Breast epithelium (tissue), 4 donors: ENCODE results near the gene DGKE. TPM values are rescaled to one million over a fixed set of nuclear protein-coding genes. Genes with fewer than 3 reads are reported as not detected.

Experiments
- DNase-seq, 2 donors: peaks; one replicate each; pipeline ENCODE4 v3.0.0-alpha.2; 2019; ENCODE audit warnings: low spot score in 2 of 2
- H3K27ac ChIP-seq, 2 donors: fragments of 200-600 bp; sonication (generic) in 1 of 2; one replicate each; pipeline ENCODE4 v1.5.1; 2016 to 2019; ENCODE audit warnings: mild to moderate bottlenecking in 1 of 2
- H3K27me3 ChIP-seq, 2 donors: fragments of 200-600 bp; sonication (generic) in 1 of 2; one replicate each; pipeline versions ENCODE4 v1.5.1 to v1.6.0; 2017 to 2019; ENCODE audit warnings: control low read depth in 1 of 2, mild to moderate bottlenecking in 1 of 2
- H3K36me3 ChIP-seq: fragments of 200-600 bp; one replicate; pipeline ENCODE4 v1.5.1; 2019
- H3K4me1 ChIP-seq, 2 donors: fragments of 200-600 bp; sonication (generic); one replicate each; pipeline ENCODE4 v1.5.1; 2016 to 2019; ENCODE audit warnings: control low read depth in 1 of 2
- H3K4me3 ChIP-seq, 3 donors: fragments of 200-600 bp; sonication (generic); 1 replicate in 2 of 3; 2 replicates in 1 of 3; pipeline ENCODE4 v1.5.1; 2016 to 2019; ENCODE audit warnings: mild to moderate bottlenecking in 3 of 3, moderate library complexity in 2 of 3
- H3K9me3 ChIP-seq, 2 donors: fragments of 200-600 bp; sonication (generic) in 1 of 2; one replicate each; pipeline ENCODE4 v1.5.1; 2016 to 2019; ENCODE audit warnings: control low read depth in 1 of 2
- POLR2A ChIP-seq: fragments of 450-650 bp; IDR thresholded peaks from one replicate; pipeline ENCODE4 v1.6.1; 2016; ENCODE audit warnings: antibody characterized with exemption, mild to moderate bottlenecking, moderate library complexity
- POLR2AphosphoS5 ChIP-seq, 3 donors: sonication (generic); formaldehyde crosslinking; IDR thresholded peaks; one replicate each; pipeline ENCODE4 v1.6.1; 2017; ENCODE audit warnings: antibody characterized with exemption in 3 of 3
- intact Hi-C: fragments of 100-400 bp; cut with DNase I; formaldehyde crosslinking; loops from one replicate; pipeline ENCODE4 v1.15.1; 2023; ENCODE audit warnings: low total_unique reads
- total RNA-seq, 3 donors: library from RNA; depleted of rRNA; stranded (reverse); fragments of >200 nt; gene quantifications; one replicate each; pipeline ENCODE4 v1.1.0, GENCODE V29; 2016
- TF ChIP-seq, protein P1 (sequence below), 3 donors: fragments of 450-650 bp; IDR thresholded peaks; one replicate each; pipeline ENCODE4 v1.5.1; 2016 to 2017; ENCODE audit warnings: antibody characterized with exemption in 3 of 3, mild to moderate bottlenecking in 3 of 3, moderate library complexity in 3 of 3

Gene DGKE
- total RNA-seq, result 10 to 100 TPM in 2 of 3 donors, 1 to 10 TPM in 1; 7.0 to 13.8 (median 11.9) TPM

DNA sequence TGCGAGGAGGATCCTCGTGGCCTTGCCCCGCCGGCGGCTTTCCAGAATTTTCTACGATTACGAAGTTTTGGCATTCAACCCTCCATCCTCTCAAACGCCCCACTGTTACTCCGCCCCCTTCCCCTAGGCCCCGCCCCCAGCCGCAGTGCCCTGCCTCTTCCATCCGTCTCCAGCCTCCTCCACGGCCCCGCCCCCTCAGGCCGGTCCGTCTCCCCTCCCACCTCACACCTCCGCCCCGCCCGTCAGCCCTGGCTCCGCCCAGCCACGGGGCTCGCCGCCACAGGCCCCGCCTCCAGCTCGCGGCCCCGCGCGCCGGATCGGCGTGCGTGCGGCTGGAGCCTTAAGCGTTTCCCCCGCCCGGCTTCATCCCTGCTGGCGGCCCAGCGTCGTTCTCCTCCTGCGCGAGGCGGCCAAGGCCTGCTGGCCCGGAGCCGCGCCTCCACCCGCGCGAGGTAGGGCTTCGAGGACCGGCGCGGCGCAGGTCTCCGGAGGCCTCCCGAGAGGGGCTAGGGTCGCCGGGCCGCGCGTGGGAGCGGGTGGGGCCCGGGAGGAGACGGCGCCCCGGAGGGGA is at the start of gene DGKE, which contains the start of gene C17orf67:
Gene DGKE, plus strand, starts transcription at position 343 of the 571 bp plus-strand sequence. CDS start 645 bp downstream, outside the sequence.
Gene C17orf67, minus strand, starts transcription at position 112 of the 571 bp plus-strand sequence. CDS start 18,110 bp downstream, outside the sequence.
- intact Hi-C loops, result no loop called here

DNA sequence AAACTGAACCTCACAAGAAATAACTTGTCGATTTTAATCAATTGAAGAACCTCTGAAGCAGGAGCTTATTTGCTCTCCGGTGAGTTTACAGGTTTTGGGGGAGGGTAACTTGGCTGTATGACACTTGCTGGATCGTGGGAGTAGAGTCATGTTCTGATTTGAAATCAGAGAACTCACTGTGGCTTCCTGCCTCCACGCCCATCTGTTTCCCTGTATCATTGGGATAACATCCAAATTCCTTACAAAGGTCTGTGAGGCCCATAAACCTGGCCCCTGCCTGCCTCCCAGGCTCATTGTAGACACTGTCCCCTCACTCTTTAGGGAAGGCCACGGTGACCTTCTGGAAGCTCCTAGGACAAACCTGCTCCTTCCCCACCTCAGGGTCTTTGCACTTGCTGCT is 48.5 kb upstream of the DGKE start:
- intact Hi-C loops, result no loop called here
- no peak overlapping the region for H3K4me3 ChIP-seq
- no peaks in the 10 kb centered on the region for H3K4me1 ChIP-seq
- H3K9me3 ChIP-seq, result no peaks in the 10 kb centered on the region
- no peak overlapping the region for H3K27ac ChIP-seq
- TF ChIP-seq, protein P1, sequence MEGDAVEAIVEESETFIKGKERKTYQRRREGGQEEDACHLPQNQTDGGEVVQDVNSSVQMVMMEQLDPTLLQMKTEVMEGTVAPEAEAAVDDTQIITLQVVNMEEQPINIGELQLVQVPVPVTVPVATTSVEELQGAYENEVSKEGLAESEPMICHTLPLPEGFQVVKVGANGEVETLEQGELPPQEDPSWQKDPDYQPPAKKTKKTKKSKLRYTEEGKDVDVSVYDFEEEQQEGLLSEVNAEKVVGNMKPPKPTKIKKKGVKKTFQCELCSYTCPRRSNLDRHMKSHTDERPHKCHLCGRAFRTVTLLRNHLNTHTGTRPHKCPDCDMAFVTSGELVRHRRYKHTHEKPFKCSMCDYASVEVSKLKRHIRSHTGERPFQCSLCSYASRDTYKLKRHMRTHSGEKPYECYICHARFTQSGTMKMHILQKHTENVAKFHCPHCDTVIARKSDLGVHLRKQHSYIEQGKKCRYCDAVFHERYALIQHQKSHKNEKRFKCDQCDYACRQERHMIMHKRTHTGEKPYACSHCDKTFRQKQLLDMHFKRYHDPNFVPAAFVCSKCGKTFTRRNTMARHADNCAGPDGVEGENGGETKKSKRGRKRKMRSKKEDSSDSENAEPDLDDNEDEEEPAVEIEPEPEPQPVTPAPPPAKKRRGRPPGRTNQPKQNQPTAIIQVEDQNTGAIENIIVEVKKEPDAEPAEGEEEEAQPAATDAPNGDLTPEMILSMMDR (IDR thresholded peaks at IDR 0.05), result no peak
- TF ChIP-seq POLR2A (no peak), POLR2AphosphoS5 (IDR thresholded peaks at IDR 0.05) (no peak)
- H3K27me3 ChIP-seq, result no peaks in the 10 kb centered on the region
- DNase-seq, result no peak
- no peaks in the 10 kb centered on the region for H3K36me3 ChIP-seq

More for the DNA sequence above, at the start of gene DGKE, which contains the start of gene C17orf67:
- no peaks in the 10 kb centered on the region for H3K36me3 ChIP-seq
- DNase-seq, result peak; percentile 96 to 98
- peak within 1 kb of the TSS; percentile 61 to 94 (median 91) for H3K4me3 ChIP-seq
- H3K9me3 ChIP-seq, result no peaks in the 10 kb centered on the region
- H3K4me1 ChIP-seq, result peaks cover 0 to 8% of the 10 kb centered on the region in 2 donors
- H3K27me3 ChIP-seq, result no peaks in the 10 kb centered on the region
- peak within 1 kb of the TSS; percentile 83 for H3K27ac ChIP-seq
- TF ChIP-seq POLR2AphosphoS5 (IDR thresholded peaks at IDR 0.05) (peak; percentile 20 to 47 (median 21)), POLR2A (no peak)
- TF ChIP-seq, protein P1 (IDR thresholded peaks at IDR 0.05), result no peak

DNA sequence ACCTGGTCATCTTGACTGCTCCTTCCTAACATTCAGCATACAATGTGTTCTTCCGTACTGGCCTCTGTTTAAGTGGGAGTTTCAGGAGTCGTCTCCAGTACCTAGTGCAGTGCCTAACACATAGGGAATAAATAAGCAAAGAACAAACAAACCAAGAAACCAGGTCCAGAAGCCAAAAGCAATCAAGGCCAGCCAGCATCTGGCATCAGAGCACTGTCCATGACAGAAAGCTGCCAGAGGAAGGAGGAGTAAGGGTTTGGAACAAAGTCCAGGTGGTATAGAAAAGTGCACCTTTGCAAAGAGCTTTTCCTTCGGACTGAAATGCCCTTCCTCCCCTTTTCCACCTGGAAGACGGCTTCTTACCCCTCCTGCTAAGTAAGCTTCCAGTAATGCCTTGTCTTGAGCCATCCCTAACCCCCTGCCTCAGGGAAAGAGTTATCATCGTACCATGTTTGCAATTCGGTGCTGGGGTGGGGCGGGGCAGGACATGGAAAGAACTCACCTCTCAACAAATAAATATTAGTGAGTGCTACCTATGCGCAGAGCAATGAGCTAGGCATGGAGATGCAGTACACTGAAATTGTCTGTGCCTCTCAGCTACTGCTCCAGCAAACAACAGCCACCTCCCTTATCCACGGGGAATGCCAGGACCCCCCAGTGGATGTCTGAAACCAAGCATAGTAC is 47.8 kb upstream of the DGKE start:
- intact Hi-C loops, result no loop called here
- Histone ChIP-seq H3K4me3 (no peak overlapping the region), H3K27ac (peak overlapping the region in 1 of 2 donors; percentile 33), H3K9me3 (no peaks in the 10 kb centered on the region), H3K36me3 (no peaks in the 10 kb centered on the region), H3K4me1 (no peaks in the 10 kb centered on the region), H3K27me3 (no peaks in the 10 kb centered on the region)
- no peak for DNase-seq
- TF ChIP-seq POLR2A (no peak), POLR2AphosphoS5 (IDR thresholded peaks at IDR 0.05) (no peak)
- TF ChIP-seq, protein P1 (IDR thresholded peaks at IDR 0.05), result no peak

DNA sequence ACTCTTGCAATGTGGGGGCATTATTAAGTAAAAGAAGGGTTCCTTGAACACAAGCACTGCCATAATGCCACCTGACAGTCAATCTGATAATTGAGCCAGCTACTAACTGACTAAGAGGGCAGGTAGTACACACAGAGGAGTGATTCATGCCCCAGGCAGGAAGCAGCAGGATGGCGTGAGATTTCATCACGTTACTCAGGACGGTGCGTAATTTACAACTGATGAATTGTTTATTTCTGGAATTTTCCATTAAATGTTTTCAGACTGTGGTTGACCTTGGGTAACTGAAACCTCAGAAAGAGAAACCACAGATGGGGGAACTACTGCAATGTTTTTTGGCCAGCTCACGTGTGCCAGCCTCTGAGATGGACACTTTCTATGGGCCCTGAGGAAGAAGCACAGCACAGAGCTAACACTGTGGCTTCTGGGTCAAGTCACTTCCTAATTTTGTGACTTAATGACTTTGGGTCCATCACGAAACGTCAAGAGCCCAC is 46.9 kb upstream of the DGKE start:
- Histone ChIP-seq H3K4me1 (no peaks in the 10 kb centered on the region), H3K27me3 (no peaks in the 10 kb centered on the region), H3K9me3 (no peaks in the 10 kb centered on the region), H3K4me3 (no peak overlapping the region), H3K27ac (peak overlapping the region; percentile 28 to 33), H3K36me3 (no peaks in the 10 kb centered on the region)
- peak; percentile 57 to 70 for DNase-seq
- TF ChIP-seq, protein P1 (IDR thresholded peaks at IDR 0.05), result no peak
- TF ChIP-seq POLR2AphosphoS5 (IDR thresholded peaks at IDR 0.05) (peak in 1 of 3 donors; percentile 32), POLR2A (no peak)
- intact Hi-C loops, result no loop called here

DNA sequence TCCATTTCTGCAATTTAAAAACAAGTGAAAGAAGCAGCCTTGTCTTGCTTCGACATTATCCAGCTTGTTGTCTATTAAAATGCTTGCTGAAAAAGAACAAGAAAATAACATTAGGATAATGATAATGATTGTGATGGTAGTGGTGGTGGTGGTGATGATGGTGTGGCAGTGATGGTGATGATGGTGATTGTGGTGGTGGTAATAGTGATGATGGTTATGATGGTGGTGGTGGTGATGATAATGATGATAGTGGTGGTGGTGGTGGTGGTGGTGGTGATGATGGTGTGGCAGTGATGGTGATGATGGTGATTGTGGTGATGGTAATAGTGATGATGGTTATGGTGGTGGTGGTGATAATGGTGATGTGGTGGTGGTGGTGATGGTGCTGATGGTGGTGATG is 41.7 kb upstream of the DGKE start:
- TF ChIP-seq POLR2AphosphoS5 (IDR thresholded peaks at IDR 0.05) (no peak), POLR2A (no peak)
- TF ChIP-seq, protein P1 (IDR thresholded peaks at IDR 0.05), result no peak
- no peak overlapping the region for H3K27ac ChIP-seq
- H3K27me3 ChIP-seq, result no peaks in the 10 kb centered on the region
- H3K4me1 ChIP-seq, result no peaks in the 10 kb centered on the region
- intact Hi-C loops, result no loop called here
- no peaks in the 10 kb centered on the region for H3K36me3 ChIP-seq
- no peaks in the 10 kb centered on the region for H3K9me3 ChIP-seq
- no peak for DNase-seq
- no peak overlapping the region for H3K4me3 ChIP-seq
